Measurements from ENCODE around the gene TLR8.

The TLR8 gene

DNA sequence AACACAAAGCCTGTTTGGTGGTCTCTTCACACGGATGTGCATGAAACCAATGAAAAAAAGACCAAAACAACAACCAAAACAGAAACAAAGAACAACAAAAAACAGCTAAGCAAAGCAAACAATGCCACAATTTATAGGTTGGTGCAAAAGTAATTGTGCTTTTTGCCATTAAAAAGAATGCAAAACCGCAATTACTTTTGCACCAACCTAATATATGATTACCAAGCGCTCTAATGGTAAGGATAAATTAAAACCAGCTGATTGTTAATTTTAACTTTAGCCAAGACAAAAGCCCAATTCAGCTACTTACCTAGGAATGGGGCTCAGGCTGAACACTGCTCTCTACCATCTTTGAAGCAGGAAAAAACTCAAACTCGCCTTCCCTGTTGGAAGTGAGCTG lies 39.1 kb downstream of the TLR8 start:
- no peak for DNase-seq (ENCODE audit: extremely low read depth in 1 of 2, low read depth in 1 of 2)

DNA sequence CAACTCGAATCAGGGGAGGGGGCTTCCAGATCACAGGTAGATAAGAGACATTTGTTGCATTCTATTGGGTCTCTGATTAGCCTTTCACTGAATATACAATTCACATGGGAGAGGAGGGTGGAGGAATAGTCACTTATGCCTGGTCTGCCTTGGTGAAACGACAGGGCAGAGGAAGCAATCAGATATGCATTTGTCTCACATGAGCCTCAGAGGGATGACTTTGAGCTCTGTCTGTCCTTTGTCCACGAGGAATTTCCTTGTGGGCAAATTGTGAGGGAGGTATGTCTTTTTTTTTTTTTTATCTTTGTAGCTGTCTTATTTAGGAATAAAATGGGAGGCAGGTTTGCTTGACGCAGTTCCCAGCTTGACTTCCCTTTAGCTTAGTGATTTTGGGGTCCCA lies 40.0 kb downstream of the TLR8 start:
- no peak for DNase-seq (ENCODE audit: extremely low read depth in 1 of 2, low read depth in 1 of 2)

DNA sequence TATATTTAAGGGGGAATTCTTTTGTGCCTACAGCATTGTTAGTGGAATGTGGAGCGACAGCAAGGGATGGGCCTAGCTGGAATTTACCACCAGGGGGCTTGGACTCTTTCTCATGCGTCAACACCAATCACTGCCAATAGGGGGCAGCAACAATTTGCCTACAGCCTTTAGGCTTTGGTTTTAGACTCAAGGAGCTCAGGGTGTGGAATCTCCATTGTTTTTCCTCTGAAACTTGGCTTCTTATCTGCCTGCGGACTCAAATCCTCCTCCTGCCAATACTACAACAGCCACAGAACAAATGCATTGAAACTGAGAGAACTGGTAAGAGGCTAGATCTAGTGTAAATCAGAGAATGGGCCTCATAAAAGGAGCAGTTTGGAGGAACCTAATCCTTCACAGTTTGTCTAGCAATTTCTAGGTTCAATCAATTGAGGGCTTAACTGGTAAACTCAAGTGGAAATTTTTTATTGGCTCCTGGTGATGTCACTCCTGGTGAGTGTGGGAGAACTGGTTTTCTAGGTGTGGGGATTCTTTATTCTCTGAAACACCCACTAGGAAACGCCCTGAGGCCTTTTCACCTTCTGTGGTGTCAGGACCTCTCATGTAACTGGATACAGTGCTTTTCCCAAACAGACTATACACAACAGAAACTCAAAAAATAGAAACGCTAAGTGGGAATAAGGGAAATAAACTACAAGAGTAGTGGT lies 40.6 kb downstream of the TLR8 start:
- DNase-seq (ENCODE audit: extremely low read depth in 1 of 2, low read depth in 1 of 2), result peak; percentile 43 to 55

DNA sequence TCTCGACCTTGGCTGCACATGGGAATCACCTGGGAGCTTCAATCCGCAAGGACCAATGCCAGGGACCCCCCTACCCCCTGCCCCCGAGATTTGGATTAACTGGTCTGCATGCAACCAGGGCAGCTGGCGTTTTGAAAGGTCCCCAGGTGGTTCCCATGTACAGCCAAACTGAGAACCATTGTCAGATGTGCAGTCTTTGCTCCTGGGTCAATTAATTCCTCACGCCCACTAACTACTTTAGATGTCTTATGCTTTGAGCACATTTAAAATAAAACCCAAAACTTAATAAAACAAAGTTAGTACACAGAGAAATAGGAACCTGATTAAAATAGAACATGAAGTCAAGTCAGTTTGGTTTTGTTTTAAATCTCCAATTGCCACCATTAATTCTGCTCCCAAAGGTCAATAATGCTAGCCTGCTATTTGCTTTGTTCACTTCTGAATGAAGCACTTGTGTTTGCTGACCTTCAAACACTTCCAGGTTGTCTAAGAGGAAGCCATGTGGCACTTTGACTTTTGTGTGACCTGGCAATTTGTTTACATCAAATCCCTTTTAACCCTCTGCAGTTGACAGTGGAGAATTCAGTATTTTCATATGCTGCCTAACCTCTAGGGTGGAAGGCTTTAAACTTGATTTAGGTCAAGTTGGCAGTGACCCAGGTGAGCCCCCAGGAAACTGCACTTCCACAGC lies 41.3 kb downstream of the TLR8 start:
- no peak for DNase-seq (ENCODE audit: extremely low read depth in 1 of 2, low read depth in 1 of 2)

DNA sequence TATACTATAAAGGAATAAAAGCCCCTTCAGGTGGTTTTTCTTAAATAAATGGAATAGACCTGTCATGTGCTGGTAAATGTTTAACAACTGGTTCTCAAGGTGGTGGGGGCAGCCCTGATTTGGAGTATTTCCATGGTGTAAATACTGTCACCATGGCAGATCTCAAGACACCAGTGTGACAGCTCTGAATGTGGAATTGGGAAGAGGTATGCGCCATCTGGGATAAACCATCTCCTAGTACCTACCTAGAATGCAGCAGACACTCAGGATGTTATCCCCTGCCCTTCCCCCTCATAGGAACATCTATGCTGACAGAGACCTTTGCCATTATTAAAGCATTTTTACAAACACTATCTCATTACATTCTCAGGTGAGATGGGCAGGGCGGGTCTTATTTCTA lies 42.1 kb downstream of the TLR8 start:
- DNase-seq (ENCODE audit: extremely low read depth in 1 of 2, low read depth in 1 of 2), result no peak

DNA sequence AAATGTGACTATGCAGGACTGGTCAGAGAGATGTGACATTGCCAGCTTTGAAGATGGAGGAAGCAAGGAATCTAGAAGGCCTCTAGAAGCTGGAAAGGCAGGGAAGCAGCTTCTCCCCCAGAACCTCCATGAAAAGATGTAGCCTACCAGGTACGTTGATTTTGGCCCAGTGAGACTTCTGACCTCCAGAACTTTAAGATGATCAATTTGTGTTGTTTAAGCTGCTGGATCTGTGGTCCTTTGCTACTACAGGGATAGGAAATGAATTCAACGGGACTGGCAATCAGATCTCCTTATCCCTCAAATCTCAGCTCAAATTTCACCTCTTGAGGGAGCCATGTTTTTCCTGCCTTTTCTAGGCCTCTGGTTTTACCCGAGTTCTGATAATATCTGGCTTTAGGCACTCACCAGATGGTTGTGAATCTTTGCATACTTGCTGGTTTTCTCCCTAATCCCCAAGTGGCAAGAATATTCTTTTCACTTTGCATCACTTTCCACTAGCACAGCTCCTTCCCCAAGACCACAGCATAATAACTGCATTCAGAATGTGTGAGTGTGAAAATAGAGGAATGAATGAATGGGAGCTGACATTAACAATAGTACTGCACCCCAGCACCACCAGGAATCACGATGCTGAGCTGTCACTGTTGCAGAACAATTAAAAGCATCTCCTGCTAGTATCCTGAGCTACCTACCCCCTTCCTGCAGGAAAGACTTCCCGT lies 42.9 kb downstream of the TLR8 start:
- no peak for DNase-seq (ENCODE audit: extremely low read depth in 1 of 2, low read depth in 1 of 2)

DNA sequence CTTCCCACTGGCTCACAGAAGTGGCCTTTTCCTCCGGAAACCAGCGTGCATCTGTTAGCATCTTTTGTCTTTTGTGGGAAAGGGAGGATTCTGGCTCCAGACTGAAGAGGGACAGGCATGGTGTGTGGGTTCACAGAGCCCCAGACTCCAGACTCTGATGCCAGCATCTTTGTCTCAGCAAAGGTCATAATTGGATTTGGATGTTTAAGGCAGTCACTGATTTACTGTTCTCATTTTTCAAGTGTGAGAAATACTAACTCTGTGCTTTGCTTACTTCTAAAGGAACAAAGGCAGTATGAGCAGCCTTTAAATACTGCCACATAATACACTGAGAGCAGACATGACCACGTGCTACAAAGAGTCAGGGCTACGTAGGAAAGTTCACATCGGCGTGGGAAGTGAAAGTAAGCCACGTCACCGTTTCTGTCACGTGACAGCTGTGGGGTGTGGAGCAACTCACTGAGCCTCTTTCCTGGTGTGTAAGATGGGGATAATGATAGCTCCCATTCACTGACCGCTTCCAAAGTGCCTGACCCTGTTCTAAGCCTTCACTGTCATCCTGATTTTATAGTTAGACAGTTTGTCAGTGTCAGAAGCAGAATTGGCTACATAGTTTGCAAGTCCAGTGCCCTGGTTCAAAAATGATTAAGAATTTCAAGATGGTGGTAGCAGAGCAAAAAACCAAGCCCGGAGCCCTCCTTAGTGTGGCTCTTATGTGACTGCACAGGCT lies 43.7 kb downstream of the TLR8 start:
- DNase-seq (ENCODE audit: extremely low read depth in 1 of 2, low read depth in 1 of 2), result peak; percentile 60 to 65

DNA sequence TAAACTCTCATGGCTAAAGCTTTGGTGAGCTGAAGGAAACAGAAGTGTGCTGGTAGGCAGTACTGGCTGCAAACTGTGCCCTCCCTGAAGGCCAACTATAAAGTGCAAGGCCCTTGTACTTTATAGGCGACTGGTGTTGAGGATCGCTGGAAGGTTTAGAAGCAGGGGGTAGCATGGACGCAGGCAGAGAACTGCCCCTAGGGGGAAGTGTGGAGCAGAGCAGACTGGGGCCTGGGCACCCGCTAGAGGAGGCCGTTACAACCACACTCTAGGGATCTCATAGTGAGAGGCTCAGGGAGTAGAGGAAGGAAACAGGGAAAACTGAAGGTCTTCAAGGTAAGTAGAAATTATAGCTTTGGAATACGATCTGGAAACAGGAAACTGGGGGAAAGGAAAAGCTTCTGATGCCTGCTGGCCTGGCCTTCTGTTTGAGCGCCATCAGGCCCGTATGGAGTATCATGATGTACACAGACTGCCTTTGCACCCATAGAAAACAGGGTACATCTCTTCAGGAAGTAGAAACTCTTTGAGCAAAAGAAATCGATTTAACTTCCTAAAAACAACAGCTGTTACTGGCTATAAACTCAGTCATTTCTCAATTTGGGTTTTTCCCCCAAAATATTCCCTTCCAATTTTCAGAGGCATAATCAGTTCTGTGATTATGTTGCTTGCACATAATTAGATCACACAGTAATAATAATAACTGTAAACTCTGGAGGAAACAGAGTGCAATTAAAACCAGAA lies 44.6 kb downstream of the TLR8 start:
- no peak for DNase-seq (ENCODE audit: extremely low read depth in 1 of 2, low read depth in 1 of 2)

DNA sequence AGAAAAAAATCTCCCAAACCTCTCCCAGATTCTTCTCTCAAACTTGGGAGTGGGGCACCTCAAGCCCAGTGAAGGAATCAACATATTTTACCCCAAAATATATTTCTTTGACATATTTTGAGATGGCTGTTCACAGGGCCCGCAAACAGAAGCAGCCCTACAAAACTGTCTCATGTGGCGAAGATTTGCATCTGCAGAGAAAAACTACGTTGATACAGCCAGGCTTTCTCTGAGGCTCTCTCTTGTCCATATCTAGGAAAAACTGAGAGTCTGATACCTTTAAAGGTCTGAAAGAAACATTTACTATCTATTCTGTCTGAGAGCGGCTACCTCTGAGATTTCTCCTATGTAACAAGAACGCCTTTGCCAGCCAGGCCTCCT lies 45.2 kb downstream of the TLR8 start:
- DNase-seq (ENCODE audit: extremely low read depth in 1 of 2, low read depth in 1 of 2), result no peak

DNA sequence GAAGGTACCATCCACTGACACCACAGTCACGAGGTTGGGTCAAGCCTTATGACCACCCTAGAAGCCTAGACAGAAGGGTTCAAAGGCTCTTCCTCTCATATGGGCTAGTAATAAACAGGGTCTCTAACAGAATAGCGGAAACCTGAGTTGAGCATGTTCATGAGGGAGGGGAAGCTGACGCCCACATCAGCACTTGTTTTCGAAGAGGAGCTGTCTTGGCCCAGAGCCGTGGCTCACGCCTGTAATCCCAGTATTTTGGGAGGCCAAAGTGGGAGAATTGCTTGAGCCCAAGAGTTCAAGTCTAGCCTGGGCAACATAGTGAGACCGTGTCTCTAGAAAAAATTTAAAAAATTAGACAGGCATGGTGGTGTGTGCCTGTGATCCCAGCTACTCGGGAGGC lies 47.0 kb downstream of the TLR8 start:
- DNase-seq (ENCODE audit: extremely low read depth in 1 of 2, low read depth in 1 of 2), result no peak

DNA sequence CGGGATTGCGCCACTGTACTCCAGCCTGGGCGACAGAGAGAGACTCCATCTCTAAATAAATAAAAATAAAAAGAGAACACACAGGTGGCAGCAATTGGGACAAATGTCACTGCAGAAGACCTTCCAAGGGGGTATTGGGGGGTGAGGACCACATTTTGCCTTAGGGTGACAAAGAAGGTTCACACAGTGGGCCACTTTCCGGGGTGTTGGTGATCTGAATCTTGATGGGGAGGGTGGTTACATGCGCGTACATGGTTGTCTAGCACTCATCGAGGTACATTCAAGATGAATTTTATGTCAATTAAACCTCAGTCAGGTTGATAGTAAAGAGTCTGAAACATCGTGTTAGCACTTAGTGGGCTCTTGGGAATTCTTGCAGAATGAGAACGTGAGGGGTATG lies 48.0 kb downstream of the TLR8 start:
- DNase-seq (ENCODE audit: extremely low read depth in 1 of 2, low read depth in 1 of 2), result no peak

DNA sequence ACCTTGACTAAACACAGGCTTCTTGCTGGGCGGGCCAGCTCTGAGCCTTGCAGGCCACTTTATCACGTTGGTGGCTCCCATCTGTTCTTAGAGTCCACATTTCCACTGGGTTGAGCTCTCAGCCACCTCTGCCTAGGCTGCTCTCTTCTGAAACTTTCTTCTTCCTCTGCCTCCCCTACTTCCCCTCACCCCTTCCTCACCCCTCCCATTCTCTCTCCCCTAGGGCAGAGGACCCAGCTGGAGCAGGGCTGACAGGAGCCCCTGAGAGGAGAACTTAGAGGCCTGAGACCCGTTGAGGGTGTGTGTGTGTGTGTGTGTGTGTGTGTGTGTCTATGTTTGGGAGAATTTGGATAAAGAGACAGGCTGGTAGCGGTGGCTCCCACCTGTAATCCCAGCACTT lies 48.6 kb downstream of the TLR8 start:
- no peak for DNase-seq (ENCODE audit: extremely low read depth in 1 of 2, low read depth in 1 of 2)

DNA sequence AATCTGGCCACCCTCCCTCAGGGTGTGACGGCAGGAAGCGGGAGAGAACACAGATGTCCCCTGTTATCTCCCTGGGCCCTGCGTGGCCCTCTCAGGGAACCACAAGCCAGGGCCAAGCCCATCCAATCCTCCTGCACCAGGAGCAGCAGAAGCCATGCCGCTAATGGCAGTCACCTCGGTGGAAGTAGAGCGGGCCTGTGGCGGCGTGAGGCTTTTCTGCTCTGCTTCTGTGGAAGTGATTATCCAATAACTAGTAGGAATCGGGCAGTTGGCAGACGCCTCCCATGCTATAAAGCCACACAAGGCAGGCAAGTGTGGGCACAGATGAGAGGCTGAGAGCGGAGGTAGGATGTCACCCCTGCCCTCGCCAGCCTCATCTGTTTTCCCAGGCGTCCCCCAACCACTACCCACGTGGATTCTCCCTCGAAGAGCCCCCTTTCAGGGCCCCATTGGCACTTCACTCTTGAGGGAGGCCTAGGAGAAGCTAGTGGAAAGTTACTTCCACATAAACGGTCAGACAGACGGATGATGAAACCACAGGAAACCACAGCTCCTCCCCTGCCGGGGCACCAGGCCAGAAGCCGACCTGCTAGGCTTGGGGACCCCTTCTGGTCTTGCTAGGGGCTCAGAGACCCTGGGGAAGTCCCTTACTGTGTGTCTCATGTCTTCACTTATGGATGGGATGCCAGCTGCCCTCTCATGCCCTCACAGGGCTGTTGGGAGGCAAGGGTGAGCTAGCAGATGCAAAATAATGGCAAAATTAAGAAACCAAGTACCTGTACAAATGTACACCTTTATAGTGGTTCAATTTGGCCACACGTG lies 49.7 kb downstream of the TLR8 start:
- no peak for DNase-seq (ENCODE audit: extremely low read depth in 1 of 2, low read depth in 1 of 2)

DNA sequence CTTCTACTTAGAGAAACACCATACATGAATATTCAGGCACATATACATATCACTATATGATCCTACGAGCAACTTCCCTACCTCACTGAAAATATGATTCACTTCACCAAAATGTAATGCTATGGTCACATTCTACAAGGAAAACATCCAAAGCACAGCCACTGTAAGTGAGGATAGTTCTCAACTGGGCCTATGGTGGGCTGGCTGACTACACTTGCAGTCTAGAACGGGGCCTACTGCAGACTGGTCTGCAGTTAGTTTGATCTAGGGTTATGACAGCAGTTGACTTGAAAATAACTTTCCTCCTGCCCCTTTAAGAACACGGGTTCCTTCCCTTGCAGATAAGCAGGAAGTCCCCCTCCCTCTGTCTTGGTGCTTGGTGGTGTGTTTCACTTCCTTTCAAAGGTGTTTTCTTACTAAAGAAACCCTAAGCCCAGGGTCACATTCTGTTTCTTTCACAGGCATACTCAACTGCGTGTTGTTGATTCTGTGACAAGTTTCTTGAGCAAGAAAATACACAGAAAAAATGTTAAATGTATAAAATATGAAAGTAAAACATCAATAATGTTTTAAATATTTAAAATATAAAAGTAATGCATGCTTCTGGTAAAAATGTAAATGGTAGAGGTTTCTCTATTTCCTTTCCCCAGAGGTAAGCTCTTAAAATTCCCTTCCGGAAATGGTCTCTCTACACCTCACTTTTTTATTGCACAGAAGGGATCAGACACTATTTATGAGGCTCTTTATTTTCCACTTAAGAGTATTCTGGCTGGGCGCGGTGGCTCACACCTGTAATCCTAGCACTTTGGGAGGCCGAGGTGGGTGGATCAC lies 50.5 kb downstream of the TLR8 start:
- no peak for DNase-seq (ENCODE audit: extremely low read depth in 1 of 2, low read depth in 1 of 2)

DNA sequence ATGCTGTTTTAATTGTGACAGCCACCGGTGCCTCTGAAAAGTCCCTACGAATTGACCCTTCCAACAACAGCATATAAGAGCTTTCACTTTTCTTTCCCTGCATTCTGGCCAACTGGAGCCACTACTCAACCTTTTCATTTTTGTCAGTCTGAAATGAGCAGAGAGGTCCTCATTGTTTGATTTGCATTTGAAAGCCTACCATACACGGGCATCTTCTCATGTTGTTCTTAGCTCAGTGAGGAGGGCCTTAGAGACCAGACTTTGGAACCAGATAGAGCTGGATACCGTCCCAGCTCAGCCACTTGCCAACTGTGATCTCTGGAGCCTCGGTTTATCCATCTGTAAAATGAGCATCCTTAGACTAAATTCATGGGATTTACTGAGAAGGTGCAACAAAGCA lies 51.6 kb downstream of the TLR8 start:
- no peak for DNase-seq (ENCODE audit: extremely low read depth in 1 of 2, low read depth in 1 of 2)

DNA sequence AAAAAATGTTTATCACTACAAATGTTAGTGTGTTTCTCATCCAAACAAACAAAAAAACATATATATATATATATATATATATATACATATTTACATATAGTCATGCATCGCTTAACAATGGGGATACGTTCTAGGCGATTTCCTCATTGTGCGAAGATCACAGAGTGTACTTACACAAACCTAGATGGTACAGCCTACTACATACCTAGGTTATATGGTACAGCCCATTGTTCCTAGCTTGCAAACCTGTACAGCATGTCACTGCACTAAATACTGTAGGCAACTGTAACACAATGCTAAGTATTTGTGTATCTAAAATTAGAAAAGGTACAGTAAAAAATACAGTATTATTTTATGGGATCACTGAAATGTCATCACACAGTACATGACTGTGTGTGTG lies 52.0 kb downstream of the TLR8 start:
- DNase-seq (ENCODE audit: extremely low read depth in 1 of 2, low read depth in 1 of 2), result no peak

DNA sequence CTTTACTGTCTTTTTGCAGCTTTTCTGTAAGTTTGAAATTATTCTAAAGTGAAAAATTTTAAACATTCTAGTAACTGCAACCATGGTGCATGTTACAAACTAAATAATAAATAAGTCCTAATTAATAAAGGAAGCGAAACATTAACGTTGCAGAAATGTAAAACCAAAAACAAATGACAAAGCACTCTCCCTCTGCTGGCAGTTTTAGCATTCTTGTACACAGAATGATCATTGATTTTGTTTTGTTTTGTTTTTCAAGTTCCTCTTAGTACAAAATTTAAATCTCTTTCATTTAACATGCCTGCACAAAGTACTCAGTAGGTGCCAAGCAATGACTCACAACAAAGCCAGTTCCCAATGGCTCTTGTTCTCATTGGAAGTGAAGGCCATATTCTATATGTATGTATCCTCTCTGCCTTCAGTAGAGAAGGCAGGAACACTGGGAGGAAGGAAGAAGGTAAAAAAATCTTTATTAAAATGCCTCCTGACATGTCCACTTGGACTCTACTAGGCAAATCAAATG lies 54.8 kb downstream of the TLR8 start:
- no peak for DNase-seq (ENCODE audit: extremely low read depth in 1 of 2, low read depth in 1 of 2)

DNA sequence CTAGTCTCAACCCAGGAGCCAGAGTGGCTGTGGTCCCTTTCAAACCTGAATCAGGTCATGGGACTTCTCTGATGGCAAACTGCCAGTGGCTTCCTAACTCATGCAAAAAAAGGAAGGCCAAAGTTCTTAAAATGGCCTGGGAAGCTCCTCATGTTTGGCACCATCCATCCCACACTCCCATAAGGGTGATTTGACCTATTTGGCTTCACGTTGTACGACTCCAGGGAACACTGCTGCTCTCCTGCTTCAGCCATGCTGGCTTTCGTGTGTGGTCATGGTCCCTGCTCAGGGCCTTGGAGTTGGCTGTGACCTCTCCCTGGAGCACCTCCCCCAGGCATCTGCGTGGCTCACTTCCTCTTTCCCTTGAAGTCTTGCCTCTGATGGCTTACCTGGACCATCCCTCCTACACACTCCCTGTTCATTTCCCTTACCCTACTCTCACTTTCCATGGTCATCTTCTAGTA lies 55.7 kb downstream of the TLR8 start:
- no peak for DNase-seq (ENCODE audit: extremely low read depth in 1 of 2, low read depth in 1 of 2)

All from activated CD8-positive, alpha-beta memory T cell treated with anti-CD3 and anti-CD28 coated beads for 1 hour (primary cell).